H54 (cell line): Measurements from ENCODE around the gene TGM6.

Experiments
- DNase-seq: peaks from one replicate; pipeline ENCODE4 v3.0.0; 2011; ENCODE audit warnings: low spot score, mixed read lengths; ENCODE audit not compliant: insufficient read length
- FAIRE-seq: peaks from 3 replicates; lab custom pipeline; 2011; peaks lifted over from hg19 to GRCh38; lab: Jason Lieb, UNC
- POLR2A ChIP-seq: IDR thresholded peaks from 2 replicates; pipeline ENCODE4 v1.6.1; 2011; ENCODE audit warnings: low read depth, mild to moderate bottlenecking, low read length

The TGM6 gene

DNA sequence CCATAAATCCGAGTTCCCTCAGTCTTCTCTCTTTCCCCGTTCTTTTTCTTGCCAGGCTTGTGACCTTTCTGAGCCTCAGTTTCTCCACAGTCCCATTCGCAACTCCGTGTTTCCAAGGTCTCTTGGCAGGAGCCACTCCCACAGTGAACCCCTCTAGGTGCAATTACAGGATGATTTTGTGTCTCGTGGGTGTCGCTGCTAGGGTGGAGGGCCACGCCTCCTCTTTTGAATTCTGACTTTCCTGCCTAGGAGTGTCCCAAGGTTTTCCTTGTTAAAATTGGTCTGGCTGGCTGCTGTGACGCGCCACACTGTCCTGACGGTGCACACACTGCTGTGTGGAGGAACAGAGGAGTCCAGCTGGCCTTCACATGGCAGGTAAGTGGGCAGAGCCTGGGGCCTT lies at the start of gene TGM6:
TSS of gene TGM6 (plus strand) at position 301 of the 400 bp plus-strand sequence. CDS start at position 369, 68 bp downstream.
- no peak for FAIRE-seq
- DNase-seq: no peak
- no peak for TF ChIP-seq POLR2A

DNA sequence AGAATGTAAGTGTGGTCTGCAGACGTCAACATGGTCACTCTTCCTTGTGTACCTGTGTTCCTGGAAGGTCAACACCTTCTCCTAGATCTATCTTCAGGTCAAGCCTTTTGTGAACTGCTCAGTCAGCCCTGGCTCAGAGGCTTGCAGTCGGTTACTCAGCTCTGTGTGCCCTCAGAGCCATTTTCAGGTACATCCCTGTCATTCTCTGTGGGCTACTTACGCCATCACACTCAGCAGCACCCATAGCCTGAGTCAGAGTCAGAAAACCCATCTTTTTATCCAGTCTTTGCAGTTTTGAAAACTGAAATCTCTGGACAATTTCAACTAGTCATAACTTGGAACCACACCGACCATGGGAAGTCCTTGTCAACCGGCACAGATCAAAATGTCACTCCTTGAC lies 49.6 kb upstream of the TGM6 start:
- no peak for FAIRE-seq

DNA sequence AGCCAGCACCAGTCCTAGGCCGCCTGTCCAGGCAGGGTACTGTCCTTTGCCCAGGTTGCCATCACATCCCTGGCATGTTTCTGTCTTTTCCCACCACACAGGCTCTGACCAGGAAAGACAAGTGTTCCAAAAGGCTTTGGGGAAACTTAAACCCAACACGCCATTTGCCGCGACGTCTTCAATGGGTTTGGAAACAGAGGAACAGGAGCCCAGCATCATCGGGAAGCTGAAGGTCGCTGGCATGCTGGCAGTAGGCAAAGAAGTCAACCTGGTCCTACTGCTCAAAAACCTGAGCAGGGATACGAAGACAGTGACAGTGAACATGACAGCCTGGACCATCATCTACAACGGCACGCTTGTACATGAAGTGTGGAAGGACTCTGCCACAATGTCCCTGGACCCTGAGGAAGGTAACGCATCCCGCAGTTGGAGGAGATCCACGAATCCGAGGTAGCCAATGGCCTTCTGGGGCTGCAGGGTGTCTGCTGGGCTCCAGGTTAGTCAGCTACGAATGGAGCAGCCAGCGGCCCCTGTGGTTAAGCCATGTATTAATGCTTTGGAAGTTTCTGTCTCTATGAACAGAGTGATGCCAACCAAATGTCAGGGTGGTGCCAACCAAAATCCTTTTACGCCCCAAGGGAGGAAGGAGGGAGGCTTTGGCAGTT lies 48.7 kb upstream of the TGM6 start:
- FAIRE-seq (no peak), DNase-seq (no peak)
- no peak for TF ChIP-seq POLR2A

More for the DNA sequence above, 49.6 kb upstream of the TGM6 start:
- no peak for TF ChIP-seq POLR2A
- no peak for DNase-seq

DNA sequence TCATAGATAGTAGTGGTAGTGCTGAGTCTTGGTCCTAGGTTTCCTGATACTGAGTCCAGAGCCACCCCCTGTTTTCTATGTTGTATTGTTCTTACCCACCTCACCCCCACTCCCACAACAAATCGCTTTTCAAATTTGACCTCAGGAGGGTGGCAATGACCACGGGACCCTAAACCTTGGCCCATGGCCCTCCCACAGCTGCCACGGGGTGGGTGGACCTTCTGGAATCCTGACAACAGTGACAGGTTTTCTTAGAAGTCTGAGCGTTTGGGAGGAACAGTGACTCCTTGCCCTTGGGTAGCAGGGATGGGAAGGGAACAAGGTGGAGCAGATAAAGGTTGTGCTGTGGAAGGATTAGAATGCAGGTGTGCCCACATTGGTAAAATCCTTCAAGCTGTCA lies 48.0 kb upstream of the TGM6 start:
- DNase-seq (no peak), FAIRE-seq (no peak)
- TF ChIP-seq POLR2A: no peak

DNA sequence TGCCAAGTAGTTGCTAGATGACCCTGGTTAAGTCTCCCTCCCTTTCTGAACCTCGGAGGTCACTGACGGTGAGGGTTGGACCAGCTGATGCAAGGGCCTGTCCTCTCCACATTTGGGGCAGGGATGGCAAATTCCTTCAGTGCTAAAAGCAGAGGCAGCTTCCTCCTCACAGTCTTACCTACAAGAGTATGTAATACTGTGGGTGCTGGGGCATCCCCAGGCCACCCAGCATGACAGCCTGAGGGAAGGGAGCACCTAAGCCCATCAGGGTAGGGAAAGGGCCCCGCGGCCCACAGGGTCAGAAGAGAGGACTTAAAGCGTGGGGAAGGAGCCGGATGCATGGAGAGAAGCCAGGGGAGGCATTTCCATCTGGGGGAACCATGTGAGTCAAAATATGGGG lies 46.9 kb upstream of the TGM6 start:
- FAIRE-seq (no peak), DNase-seq (no peak)
- TF ChIP-seq POLR2A: no peak

DNA sequence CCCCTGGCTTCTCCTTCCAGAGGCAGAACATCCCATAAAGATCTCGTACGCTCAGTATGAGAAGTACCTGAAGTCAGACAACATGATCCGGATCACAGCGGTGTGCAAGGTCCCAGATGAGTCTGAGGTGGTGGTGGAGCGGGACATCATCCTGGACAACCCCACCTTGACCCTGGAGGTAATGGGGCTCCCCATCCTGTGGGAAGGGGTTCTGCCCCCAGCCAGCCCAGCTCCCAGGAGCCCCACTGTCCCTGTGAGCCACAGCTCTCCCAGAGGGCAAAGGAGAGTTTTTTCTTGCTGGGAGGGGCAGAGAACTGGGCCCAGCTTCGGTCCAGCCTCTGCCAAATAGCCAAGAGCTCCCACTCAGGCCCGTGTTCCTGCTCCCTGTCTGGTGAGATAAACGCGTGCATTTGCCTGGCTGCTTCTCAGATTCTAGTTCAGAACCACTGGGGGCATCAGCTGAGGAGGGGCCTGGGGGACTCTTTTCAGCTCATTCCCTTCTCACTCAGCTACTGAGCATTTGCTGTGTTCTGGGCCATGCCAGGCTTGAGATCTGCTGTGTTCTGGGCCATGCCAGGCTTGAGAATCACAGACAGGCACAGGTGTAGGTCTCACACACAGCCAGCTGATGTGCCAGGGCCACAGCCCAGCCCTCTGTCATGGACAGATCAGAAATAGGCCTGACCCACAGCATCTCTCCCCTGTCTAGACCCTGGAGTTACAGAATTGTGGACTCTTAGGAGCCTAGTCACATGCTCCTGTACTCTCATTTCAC lies 45.4 kb upstream of the TGM6 start:
- no peak for TF ChIP-seq POLR2A
- FAIRE-seq (no peak), DNase-seq (no peak)

DNA sequence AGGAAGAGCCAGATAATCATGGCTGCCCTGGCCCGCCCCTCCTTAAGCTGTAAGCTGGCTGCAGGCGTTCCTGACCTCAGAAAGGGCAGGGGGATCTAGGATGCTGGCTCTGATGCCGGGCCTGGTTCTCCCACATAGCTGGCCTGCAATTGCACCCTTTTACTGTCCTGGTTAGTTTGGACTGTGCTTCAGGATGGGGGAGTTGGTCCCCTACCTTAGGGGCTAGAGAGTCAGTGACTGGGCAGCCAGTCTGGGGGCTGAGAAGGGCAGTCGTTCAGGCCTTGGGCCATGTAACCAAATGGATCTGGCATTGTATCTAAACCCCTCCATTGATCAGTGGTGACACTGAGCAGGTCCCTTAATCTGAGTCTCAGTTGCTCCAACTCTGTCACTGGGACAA lies 44.2 kb upstream of the TGM6 start:
- no peak for DNase-seq

DNA sequence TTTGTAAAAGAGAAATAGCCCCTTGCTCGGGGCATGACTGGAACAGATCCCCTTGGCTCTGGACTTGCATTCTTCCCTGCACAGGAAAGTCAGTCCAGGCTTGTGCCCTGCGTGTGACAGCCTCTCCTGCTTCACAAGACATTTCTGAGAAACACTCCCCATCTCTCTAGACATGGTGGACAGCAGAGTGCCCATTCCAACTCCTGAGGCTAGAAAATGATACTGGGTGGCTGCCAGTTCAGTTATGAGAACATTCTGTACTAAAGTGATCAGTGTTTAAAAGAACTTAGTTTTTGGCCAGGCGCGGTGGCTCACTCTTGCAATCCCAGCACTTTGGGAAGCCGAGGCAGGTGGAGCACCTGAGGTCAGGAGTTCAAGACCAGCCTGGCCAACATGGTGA lies 43.6 kb upstream of the TGM6 start:
- DNase-seq (no peak), FAIRE-seq (no peak)
- TF ChIP-seq POLR2A: no peak

More for the DNA sequence above, 44.2 kb upstream of the TGM6 start:
- no peak for FAIRE-seq
- no peak for TF ChIP-seq POLR2A

DNA sequence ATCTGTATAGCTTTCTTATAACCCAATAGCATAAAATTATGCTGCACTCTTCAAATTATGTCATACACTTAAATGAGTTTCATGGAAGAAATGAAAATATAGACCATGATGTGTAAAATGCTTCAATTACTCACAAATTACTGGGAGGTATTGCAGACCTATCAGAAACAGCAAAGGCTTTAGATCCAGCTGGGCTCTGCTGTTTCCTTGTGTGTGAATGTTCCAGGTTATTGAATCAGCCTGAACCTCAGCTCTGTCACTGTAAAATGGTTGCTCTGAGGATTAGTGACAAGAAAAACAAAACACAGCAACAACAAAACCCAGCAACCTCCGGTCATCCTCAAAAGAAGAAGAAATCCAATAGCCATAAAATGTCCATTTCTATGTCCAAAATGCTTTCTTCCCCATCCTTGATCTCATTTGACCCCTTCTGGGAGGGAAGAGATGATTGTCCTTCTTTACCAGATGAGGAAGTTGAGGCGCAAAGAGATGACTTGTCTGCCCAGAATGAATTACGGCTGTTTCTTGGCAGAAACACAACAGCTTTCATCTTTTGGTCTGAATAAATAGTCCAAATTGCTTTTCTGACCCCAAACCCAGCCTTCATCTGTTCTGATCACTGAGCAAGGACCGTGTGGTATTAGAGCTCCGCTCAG lies 42.2 kb upstream of the TGM6 start:
- TF ChIP-seq POLR2A: no peak
- FAIRE-seq (no peak), DNase-seq (no peak)

DNA sequence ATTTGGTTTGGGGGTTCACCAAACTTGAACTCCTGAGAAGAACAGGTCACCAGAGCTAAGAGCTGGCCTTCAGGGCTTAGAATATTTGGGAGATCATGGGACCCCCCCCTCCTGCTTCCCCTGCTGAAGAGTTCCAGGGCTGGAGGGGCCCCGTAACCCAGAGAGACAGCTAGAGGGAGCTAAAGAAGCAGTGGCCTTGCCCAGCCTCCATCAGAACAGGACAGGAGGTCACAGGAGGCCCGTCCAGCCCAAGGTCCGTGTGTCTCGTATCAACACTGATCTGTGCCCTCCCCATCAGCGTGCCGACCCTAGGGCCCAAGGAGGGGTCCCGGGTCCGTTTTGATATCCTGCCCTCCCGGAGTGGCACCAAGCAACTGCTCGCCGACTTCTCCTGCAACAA lies 40.6 kb upstream of the TGM6 start:
- TF ChIP-seq POLR2A: no peak
- DNase-seq (no peak), FAIRE-seq (no peak)

DNA sequence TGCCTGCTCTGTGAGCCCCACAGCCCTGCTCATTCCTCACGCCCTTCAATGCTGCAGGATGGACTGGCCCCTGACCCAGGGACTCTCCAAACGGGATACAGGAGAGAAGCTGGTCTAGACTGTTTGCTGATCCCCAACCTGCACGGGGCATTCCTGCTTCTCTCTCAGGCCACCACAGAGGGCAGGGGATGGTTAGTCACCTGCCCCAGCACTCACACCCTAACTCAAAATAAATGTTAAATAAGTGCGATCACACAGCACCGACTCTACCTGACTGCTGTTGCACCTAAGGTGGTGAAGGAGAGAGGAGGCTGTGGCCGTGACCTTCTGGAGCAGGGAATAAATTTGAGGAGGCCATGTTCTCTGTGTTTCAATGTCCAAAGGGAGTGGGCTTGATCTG lies 39.9 kb upstream of the TGM6 start:
- FAIRE-seq: no peak
- DNase-seq: no peak

DNA sequence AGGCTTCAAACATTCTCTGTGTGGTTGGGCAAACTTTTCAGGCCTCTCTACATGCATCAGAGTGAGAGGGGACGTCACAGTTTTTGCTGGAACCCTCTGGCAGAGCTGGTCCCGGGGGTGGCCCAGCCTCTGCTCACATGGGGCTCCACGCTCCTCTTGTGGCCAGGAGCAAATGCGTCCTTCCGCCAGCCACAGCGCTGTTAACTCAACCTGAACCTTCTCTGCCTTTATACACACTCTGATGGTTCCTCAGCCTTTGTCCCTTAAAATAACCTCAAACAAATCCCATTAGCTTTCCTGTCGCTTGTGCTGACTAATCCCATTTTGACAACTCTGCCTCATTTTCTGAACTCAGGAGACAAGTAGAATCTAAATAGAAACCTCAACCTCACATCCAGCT lies 39.4 kb upstream of the TGM6 start:
- no peak for DNase-seq
- no peak for FAIRE-seq
- no peak for TF ChIP-seq POLR2A

More for the DNA sequence above, 39.9 kb upstream of the TGM6 start:
- TF ChIP-seq POLR2A: no peak

DNA sequence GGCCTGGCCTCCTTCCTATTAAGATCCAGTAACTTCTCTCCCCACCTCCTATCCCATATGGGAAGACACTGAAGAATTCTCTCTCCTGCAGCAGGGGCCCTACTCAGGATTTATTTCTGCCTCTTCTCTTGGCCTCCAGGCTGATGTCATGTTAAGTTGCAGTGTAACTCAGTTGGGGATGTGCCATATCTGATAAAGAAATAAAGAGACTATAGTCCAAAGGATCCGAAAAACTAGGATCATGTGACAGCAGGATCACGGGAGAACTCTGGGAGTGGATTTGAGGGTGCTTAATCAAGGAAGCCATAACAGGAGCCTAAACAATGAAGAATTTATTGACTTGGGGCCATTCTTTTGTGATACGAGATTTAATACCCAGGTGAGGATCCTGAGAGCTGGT lies 38.5 kb upstream of the TGM6 start:
- FAIRE-seq (no peak), DNase-seq (no peak)
- no peak for TF ChIP-seq POLR2A

DNA sequence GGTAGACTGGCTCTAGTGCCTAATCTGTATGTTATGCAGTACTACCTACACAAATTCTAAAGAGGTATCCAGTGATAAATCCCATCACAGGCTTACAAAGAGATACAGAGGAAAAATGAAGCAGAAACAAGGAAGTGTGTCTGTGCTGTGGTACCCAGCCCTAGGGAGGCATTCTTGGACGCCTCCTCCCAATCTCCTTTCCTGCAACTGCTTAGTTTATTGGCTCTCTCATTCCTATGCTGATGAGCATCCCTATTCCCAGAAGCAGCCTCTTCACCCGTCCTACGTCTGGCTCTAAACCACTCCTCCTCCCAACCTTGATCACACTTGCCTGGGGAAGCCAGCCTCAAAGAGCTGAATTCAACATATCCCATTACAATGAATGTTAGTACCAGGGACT lies 34.5 kb upstream of the TGM6 start:
- FAIRE-seq (no peak), DNase-seq (no peak)
- TF ChIP-seq POLR2A: no peak

DNA sequence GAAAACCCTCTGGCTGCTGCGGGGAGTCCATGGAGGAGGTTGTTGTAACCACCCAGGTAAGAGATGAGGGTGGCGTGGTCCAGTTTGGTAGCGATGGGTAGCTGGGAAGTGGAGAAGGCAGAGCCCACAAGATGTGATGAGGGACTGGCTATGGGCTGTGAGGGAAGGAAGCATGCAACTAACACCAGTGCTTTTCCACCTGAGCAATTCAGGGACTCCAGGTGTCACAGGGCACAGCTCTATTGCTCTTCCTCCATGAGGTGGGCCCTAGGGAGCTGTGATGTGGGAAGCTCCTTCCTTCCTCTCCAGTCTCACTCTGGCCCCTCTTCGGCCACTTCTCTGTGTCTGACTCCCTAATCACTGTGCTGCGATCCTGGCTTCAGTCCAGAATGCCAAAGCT lies 32.4 kb upstream of the TGM6 start:
- FAIRE-seq (no peak), DNase-seq (no peak)
- TF ChIP-seq POLR2A: no peak
